Esophagus muscularis mucosa (tissue), 3 donors: ENCODE measurements around the gene COL26A1.

Experiments
- POLR2A ChIP-seq: fragments of 450-650 bp; IDR thresholded peaks from one replicate; pipeline ENCODE4 v1.6.1; 2017; ENCODE audit warnings: antibody characterized with exemption, moderate library complexity, mild to moderate bottlenecking, low read depth
- TF ChIP-seq, protein P1 (sequence below), 3 experiments: fragments of 200-600 bp in 2 of 3; fragments of 450-650 bp in 1 of 3; sonication (generic) in 2 of 3; IDR thresholded peaks; one replicate each; pipeline ENCODE4 v1.5.1; 2017 to 2019; ENCODE audit warnings: antibody characterized with exemption in 3 of 3, mild to moderate bottlenecking in 2 of 3, moderate library complexity in 1 of 3

DNA sequence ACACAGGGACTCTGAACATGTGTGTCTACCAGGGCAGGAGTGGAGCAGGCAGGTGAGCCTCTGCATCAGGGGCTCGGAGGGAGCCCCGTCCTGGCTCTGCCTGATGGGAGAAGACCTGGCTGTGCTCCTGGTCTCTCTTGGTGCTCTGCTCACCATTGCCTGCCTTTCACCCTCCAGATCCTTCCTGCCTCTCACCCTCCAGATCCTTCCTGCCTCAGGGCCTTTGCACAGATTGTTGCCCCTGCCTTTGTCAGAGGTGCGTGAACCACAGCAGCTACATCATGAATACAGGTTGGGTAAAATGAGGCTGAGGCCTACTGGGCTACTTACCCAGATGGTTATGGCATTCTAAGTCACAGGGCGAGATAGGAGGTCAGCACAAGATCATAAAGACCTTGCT lies 16.6 kb downstream of the COL26A1 start:
- TF ChIP-seq, protein P1, sequence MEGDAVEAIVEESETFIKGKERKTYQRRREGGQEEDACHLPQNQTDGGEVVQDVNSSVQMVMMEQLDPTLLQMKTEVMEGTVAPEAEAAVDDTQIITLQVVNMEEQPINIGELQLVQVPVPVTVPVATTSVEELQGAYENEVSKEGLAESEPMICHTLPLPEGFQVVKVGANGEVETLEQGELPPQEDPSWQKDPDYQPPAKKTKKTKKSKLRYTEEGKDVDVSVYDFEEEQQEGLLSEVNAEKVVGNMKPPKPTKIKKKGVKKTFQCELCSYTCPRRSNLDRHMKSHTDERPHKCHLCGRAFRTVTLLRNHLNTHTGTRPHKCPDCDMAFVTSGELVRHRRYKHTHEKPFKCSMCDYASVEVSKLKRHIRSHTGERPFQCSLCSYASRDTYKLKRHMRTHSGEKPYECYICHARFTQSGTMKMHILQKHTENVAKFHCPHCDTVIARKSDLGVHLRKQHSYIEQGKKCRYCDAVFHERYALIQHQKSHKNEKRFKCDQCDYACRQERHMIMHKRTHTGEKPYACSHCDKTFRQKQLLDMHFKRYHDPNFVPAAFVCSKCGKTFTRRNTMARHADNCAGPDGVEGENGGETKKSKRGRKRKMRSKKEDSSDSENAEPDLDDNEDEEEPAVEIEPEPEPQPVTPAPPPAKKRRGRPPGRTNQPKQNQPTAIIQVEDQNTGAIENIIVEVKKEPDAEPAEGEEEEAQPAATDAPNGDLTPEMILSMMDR (IDR thresholded peaks at IDR 0.05) = no peak
- TF ChIP-seq POLR2A = no peak
